Mammary epithelial cell (primary cell): ENCODE data around the gene NEGR1.

Experiments used
- EZH2 ChIP-seq: IDR thresholded peaks from 2 replicates; pipeline ENCODE4 v1.6.1; 2012; ENCODE audit warnings: low read length, inconsistent platforms, borderline replicate concordance
- TF ChIP-seq, protein P1 (sequence below), 2 donors: IDR thresholded peaks in 1 of 2; conservative IDR thresholded peaks in 1 of 2; 2 replicates each; pipeline ENCODE4 v1.5.1; 2011 to 2012; ENCODE audit warnings: inconsistent platforms in 2 of 2, low read length in 2 of 2, mild to moderate bottlenecking in 2 of 2, control low read depth in 1 of 2, low read depth in 1 of 2; ENCODE audit not compliant: insufficient read depth in 1 of 2; ENCODE audit errors: extremely low read depth in 1 of 2

DNA sequence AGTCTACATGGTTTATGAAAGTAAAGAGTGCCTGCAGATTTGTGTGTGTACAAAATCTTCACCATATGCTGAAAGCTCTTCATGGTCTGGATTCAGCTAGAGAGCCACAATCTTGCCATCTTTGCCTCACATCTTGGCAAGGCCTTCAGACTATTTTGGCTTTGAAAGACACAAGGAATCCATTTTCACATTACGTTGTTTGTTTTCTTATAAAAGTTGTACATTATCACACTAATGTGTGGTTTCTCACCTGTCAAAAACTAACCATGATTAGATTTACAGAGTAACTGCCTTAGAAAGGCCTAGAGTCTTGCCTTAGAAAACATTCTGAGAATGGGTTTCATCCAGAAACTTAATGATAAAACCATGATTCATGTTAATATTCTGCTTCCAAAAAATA lies 494.6 kb downstream of the NEGR1 start:
- TF ChIP-seq, protein P1, sequence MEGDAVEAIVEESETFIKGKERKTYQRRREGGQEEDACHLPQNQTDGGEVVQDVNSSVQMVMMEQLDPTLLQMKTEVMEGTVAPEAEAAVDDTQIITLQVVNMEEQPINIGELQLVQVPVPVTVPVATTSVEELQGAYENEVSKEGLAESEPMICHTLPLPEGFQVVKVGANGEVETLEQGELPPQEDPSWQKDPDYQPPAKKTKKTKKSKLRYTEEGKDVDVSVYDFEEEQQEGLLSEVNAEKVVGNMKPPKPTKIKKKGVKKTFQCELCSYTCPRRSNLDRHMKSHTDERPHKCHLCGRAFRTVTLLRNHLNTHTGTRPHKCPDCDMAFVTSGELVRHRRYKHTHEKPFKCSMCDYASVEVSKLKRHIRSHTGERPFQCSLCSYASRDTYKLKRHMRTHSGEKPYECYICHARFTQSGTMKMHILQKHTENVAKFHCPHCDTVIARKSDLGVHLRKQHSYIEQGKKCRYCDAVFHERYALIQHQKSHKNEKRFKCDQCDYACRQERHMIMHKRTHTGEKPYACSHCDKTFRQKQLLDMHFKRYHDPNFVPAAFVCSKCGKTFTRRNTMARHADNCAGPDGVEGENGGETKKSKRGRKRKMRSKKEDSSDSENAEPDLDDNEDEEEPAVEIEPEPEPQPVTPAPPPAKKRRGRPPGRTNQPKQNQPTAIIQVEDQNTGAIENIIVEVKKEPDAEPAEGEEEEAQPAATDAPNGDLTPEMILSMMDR (conservative IDR thresholded peaks at IDR 0.05 in 1 of 2, IDR thresholded peaks at IDR 0.05 in 1 of 2; ENCODE audit: extremely low read depth in 1 of 2, insufficient read depth in 1 of 2, low read depth in 1 of 2, low read length in 2 of 2): no peak
- no peak for TF ChIP-seq EZH2
